HG03139 (cell line): ENCODE results near the gene REG1A.

Experiments used
- ATAC-seq: cut with Tn5 transposase; IDR thresholded peaks from one replicate; pipeline ENCODE4 v1.9.1; 2021; ENCODE audit not compliant: unreplicated experiment

Gene REG1A, protein sequence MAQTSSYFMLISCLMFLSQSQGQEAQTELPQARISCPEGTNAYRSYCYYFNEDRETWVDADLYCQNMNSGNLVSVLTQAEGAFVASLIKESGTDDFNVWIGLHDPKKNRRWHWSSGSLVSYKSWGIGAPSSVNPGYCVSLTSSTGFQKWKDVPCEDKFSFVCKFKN

DNA sequence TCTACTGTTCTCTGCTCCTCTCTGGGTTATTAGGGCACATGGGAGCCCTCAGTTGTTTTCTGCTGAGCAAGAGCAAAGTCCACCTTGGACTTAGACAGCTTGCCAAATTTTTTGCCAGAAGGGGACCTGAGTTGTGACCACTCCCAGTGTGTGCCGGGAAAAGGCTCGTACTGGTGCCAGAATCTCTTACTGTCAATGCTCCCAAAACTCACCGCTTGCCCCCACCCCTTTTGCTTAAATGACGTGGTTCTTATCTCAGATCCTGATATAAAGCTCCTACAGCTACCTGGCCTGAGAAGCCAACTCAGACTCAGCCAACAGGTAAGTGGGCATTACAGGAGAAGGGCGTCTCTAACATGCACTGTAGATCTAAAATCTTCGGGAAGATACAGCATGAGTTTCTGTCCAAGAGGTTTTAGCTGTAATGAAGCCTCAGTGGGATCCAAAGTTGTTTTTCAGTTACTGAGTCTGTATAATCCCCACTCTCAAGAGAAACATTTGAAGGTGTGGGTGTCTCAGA, at the start of gene REG1A:
Gene REG1A (plus strand): TSS at position 295 of the 520 bp plus-strand sequence. CDS start 374 bp downstream, outside the sequence.
- ATAC-seq: no peak

GRCh38 chr2:79071078-79071477, 49.2 kb upstream of the REG1A start:
- ATAC-seq: no peak

- no peak for ATAC-seq
Measured at GRCh38 chr2:79082987-79083386, 37.3 kb upstream of the REG1A start.

GRCh38 chr2:79083597-79084251, 36.6 kb upstream of the REG1A start:
- no peak for ATAC-seq

DNA sequence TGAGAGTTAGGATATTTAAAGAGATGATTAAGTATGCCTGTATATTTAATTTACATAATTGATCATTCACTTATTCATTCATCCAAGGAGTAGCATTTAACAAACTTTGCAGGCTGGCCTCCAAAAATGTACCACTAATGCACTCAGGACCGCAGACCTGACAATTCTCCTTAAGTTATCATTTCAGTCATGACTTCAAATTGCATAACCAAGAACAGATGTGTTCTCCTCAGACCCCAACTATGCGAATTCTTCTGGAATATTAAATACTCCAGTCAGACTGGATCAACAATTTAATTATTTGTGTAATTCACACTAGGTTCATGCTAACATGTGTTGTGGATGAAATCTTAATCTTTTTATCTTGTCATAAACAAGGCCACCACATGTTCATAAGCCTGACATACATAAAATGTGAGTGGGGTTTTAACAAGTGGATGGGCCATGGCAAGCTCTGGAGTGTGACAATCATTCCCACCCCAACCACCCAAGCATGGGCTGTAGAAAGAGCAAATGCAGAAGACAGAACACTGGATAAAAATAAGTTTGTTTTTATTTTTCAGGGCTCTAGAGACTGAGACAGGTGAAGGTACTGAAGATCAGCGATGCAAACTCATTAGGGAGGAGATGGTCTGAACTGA, 35.7 kb upstream of the REG1A start:
- ATAC-seq: no peak

GRCh38 chr2:79085382-79085781, 34.9 kb upstream of the REG1A start:
- no peak for ATAC-seq

DNA sequence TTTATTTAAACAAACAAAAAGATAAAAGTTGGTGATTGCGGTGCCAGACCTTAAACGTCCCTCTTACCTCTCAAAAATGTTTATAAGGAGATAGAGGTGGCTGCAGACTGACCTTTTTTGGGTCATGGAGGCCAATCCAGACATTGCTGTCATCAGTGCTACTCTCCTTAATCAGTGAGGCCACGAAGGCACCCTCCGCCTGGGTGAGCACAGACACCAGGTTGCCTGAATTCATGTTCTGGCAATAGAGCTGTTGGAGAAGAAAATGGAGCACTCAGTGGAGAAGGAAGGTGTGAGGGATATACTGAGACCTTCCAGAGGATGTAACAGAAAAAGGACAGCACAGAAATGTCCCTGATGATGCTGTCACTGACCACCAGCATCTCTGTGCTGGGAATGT, 34.0 kb upstream of the REG1A start:
- no peak for ATAC-seq

GRCh38 chr2:79087785-79088364, 32.4 kb upstream of the REG1A start, which contains the start of gene REG1B:
TSS of gene REG1B (minus strand) at chr2:79087993. CDS start at chr2:79087612, 381 bp downstream.
- ATAC-seq: no peak

DNA sequence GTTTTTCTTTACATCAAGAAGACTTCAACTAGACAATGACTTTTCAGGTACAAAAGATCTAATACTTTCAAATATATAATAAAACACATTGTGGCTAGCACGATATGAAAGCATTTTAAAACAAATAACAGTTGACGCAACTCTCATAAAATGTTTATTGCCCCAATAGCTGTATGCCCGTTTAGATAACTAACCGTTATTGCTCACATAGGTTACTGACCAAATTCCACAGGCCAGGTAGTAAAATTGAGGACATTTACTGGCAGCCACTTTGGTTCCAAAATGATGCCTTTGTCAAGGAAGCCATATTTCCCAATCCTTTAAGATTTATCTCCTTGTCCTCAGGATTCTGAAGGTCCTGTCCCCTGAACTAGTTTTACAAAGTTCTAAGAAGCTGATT, 29.6 kb upstream of the REG1A start:
- ATAC-seq: no peak

DNA sequence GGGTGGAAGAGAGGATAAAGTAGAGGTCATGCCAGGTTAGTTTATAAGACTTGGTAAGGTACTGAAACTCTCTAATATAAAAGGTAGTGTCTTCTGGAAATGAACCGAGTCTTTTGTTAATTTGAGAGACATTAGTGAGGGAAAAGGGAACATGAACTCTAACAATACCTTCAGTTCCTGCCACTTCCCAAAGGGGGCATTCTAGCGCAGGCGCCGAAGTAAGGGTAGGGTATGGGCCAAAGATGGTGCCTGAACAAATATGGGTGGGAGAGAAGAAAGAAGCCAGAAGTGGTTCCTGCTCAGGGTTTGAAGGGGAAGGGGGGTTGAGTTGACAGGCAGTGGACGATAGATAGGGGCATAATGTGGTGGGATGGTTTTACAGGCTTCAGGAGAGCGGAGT, 22.4 kb upstream of the REG1A start:
- ATAC-seq: no peak

- ATAC-seq: no peak
Measured at GRCh38 chr2:79099140-79099686, 21.1 kb upstream of the REG1A start.

DNA sequence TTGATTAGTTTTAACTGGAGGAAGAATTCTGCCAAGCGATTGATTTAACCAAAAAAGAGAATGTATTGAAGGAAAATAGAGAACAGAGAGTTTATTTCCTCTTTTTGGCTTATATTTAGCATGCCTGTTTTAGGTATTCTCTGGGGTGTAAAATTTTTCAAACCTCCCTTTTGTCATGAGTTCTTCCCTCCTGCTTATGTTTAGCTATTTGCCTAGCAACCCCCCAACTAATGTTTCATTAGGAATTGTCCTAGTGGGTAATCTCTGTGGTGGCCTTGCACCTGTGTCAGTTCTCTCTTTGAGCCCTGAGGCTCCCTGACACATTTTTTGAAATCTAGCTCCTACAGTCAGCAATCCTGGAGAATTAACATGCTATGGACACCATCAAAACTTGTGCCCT, 20.0 kb upstream of the REG1A start:
- ATAC-seq: no peak

- no peak for ATAC-seq
Measured at GRCh38 chr2:79101024-79101423, 19.3 kb upstream of the REG1A start.

- ATAC-seq: no peak
Measured at GRCh38 chr2:79103214-79103613, 17.1 kb upstream of the REG1A start.

DNA sequence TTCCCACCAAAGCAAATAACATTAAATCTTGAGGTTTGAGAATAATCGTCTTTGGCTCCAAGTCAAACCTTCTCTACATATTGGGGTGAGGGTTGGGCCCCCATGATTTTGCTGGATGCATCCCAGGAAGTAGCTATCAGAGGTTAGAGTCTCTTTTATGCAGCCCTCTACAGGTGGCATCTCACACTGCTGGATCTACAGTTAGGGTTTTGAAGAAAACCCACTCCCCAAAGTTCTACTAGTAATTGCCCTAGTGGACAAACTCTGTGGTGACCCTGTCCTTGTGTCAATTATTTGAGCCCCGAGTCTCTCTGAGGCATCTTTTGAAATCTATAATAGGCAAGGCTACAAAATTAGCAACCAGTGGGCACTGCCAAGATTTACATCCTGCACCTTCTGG, 15.0 kb upstream of the REG1A start:
- ATAC-seq: no peak

GRCh38 chr2:79112269-79112668, 8.0 kb upstream of the REG1A start:
- no peak for ATAC-seq

DNA sequence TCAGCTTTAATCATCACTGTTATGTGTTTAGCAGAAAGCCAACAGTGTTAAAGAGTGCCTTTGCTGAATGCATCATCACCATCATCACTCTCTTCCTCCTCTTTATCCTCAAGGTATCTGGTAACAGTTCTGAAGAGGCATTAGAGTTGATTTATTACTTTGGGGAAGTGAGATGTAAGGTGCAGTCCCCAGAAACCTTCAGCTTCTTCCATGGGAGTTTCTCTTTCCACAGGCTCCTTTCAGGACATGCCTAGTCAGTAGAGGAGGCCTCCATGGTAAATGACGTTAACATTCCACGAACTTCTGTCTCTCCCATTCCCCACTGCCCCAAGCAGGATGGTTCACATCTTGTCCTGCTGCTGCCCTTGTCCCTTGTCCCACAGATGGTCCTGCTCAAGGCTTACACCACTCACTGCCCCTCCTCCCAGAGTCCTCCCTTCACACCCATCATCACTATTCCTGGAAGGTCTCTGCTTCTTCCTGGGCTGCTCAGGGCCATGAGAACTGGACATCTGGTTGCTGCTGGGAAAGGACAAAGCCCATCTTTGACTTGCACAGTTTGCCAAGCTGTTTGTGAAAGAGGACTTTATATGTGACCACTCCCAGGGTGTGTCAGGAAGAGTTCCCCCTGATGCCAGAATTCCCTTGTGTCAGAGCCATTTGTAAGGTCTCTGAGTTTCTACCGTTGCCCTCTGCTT, 5.3 kb upstream of the REG1A start:
- ATAC-seq: no peak

DNA sequence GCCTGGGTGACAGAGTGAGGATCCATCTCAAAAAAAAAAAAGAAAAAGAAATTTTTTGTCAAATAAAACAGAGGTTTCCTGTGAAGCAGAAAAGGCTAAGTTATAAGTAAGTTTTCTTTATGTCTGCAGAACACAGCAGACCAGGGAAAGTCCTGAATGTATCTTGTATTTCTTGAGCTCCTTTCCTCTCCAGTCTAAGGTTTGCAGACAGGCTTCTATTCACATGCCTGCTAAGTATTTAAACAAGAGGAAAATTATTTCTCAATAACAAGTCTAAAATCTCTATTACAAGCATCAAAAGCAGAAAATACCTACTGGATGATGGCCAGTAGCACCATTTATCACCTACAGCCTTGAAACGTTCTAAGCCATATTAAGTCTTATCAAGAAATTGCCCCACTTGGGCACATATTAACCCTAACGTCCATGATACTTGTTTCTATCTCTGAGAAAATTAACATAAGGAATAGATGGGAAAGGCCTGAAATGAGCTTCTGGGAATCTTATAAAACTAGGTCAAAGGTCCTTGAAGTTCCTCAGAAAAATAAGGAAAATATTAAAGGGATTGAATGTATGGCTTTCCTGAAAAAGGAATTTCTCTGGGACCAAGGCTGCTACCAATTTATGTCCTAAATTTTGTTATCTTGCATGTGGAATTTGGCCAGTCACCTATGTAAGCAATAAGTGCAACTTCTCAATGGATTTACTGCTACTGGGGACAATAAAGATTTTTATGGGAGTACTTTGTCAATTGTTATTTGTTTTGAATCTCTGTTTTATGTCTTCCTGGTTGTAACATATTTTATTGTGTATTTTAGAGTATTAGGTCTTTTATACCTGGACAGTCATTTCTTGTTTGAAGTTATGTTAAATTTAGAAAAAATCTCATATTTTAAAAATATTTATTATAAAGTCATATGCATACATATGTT, 3.0 kb upstream of the REG1A start:
- no peak for ATAC-seq

DNA sequence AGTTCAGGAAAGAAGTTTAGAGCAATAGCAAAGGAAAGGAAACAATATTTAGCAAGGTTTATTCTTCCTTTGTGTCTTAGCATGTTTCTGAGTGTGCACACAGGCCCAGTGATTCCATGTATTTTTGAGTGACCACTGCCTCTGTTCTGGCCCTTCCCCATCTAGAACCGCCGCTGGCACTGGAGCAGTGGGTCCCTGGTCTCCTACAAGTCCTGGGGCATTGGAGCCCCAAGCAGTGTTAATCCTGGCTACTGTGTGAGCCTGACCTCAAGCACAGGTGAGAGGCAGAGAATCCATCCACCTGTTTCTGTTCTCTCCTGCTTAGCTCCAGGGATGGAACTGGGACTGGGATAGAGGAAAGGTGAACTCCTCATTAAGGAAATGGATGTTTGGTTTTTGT, 2.4 kb downstream of the REG1A start:
- ATAC-seq: no peak
